ENCODE data around the gene NDUFS8.

Gene NDUFS8

DNA sequence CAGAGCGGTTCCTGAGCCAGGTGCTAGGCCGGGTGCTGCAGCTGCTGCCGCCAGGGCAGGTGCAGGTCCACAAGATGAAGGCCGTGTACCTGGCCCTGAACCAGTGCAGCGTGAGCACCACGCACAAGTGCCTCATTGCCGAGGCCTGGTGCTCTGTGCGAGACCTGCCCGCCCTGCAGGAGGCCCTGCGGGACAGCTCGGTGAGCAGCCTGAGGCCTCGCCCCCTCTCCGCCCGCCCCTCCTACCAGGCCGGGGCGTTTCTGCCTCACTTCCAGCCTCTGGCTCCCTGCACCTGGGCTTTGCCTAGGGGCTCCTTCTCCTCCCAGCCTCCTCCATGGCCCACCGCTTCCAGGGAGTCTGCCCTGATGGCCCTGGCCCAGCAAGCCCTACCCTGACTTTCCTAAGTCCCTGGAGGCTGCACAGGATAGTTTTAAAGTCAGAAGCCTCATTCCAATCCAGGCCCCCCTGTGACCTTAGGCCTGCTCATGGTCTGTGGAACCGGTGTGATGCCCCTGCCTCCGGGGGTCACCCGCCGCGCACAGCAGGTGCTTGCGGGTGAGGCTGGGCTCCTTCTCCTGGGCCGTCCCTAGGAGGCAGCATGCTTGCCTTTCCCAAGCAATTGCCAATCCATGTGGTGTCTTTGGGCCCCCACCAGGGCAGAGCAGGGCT lies 13.8 kb downstream of the NDUFS8 start:
- WGBS (ENCODE audit: insufficient coverage): 97% methylated on average over 18 of the region's 24 CpGs
- no peaks in the 10 kb centered on the region for H3K27me3 ChIP-seq (replicated peaks in 2 of 5; ENCODE audit: control insufficient read depth in 4 of 5, insufficient read depth in 5 of 5, low read length in 4 of 5)
- POLR2A ChIA-PET: interaction anchor here (1.1 kb wide), 1 partner anchor 12 kb away, joined by 3 read pairs; no protein-coding TSS in a partner anchor
- no peaks in the 10 kb centered on the region for H3K9me3 ChIP-seq (ENCODE audit: control extremely low read depth in 1 of 5, control insufficient read depth in 4 of 5, insufficient read depth in 2 of 5, low read depth in 1 of 5, low read length in 4 of 5)
- H3K36me3 ChIP-seq (ENCODE audit: control insufficient read depth in 4 of 4, insufficient read depth in 4 of 4, low read length in 3 of 4): peaks cover 2 to 75% (median 36%) of the 10 kb centered on the region in 4 experiments
- DNase-seq: no peak
- H3K4me1 ChIP-seq (ENCODE audit: control extremely low read depth in 1 of 4, control insufficient read depth in 4 of 4, insufficient read depth in 4 of 4, low read length in 3 of 4): peaks cover 2 to 25% (median 24%) of the 10 kb centered on the region in 4 experiments
- CTCF ChIA-PET: interaction anchor here (4.8 kb wide), 1 partner anchor 35 kb away, joined by 25 read pairs; the partner anchor contains the start of gene ALDH3B1
- no peak overlapping the region for H3K27ac ChIP-seq (ENCODE audit: insufficient read depth in 1 of 2, low read depth in 1 of 2, low read length in 2 of 2, poor library complexity in 1 of 2, severe bottlenecking in 2 of 2)
- no peak overlapping the region for H3K4me3 ChIP-seq (ENCODE audit: control insufficient read depth in 1 of 7, extremely low read depth in 1 of 7, insufficient read depth in 4 of 7, low read depth in 2 of 7, low read length in 6 of 7)

DNA sequence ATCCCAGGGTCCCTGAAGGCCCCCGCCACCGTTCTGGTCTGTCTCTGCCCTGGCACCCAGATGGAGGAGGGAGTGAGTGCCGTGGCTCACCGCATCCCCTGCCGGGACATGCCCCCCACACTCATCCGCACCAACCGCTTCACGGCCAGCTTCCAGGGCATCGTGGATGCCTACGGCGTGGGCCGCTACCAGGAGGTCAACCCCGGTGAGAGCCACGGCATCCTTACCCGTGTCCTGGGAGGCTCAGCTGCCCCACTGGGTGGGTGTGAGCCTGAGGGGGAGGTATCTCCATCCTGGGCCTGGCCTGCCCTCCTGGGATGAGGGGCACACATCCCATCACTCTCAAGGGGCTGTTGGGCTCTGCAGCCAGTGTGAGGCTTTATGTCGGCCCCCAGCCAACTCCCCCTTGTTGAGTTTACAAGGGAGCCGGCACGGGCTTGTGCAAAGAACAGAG lies 14.4 kb downstream of the NDUFS8 start:
- Histone ChIP-seq H3K9me3 (ENCODE audit: control extremely low read depth in 1 of 5, control insufficient read depth in 4 of 5, insufficient read depth in 2 of 5, low read depth in 1 of 5, low read length in 4 of 5) (no peaks in the 10 kb centered on the region), H3K36me3 (ENCODE audit: control insufficient read depth in 4 of 4, insufficient read depth in 4 of 4, low read length in 3 of 4) (peaks cover 2 to 82% (median 41%) of the 10 kb centered on the region in 4 experiments), H3K4me3 (ENCODE audit: control insufficient read depth in 1 of 7, extremely low read depth in 1 of 7, insufficient read depth in 4 of 7, low read depth in 2 of 7, low read length in 6 of 7) (no peak overlapping the region), H3K4me1 (ENCODE audit: control extremely low read depth in 1 of 4, control insufficient read depth in 4 of 4, insufficient read depth in 4 of 4, low read length in 3 of 4) (peaks cover under 1 to 20% (median 18%) of the 10 kb centered on the region in 4 experiments), H3K27me3 (replicated peaks in 2 of 5; ENCODE audit: control insufficient read depth in 4 of 5, insufficient read depth in 5 of 5, low read length in 4 of 5) (no peaks in the 10 kb centered on the region), H3K27ac (ENCODE audit: insufficient read depth in 1 of 2, low read depth in 1 of 2, low read length in 2 of 2, poor library complexity in 1 of 2, severe bottlenecking in 2 of 2) (no peak overlapping the region)
- ChIA-PET POLR2A (no interaction called here), CTCF (no interaction called here)
- WGBS (ENCODE audit: insufficient coverage): 100% methylated on average over 13 of the region's 18 CpGs
- no peak for DNase-seq

DNA sequence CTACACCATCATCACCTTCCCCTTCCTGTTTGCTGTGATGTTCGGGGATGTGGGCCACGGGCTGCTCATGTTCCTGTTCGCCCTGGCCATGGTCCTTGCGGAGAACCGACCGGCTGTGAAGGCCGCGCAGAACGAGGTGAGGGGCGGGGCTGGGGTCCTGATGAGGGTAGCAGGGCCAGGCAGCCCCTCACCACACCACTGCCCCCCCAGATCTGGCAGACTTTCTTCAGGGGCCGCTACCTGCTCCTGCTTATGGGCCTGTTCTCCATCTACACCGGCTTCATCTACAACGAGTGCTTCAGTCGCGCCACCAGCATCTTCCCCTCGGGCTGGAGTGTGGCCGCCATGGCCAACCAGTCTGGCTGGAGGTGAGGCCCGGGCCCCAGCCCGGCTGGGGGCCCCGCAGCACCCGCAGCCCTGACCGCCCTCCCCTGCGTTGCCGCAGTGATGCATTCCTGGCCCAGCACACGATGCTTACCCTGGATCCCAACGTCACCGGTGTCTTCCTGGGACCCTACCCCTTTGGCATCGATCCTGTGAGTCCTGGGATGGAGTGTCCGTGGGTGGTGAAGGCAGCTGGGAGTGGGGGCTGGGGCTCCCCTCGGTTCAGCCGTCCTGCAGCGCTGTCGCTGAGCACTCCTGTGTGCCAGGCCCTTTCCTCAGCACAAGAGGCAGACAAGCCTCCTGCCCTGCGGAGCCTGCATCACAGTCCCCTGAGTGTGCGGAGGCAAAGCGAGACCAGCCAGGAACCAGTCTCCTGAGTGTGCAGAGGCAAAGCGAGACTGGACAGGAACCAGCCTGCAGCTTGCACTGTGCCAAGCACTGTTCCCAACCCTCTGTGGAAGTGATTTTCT lies 17.2 kb downstream of the NDUFS8 start:
- no peak for DNase-seq
- H3K4me1 ChIP-seq (ENCODE audit: control extremely low read depth in 1 of 4, control insufficient read depth in 4 of 4, insufficient read depth in 4 of 4, low read length in 3 of 4): no peaks in the 10 kb centered on the region
- H3K4me3 ChIP-seq (ENCODE audit: control insufficient read depth in 1 of 7, extremely low read depth in 1 of 7, insufficient read depth in 4 of 7, low read depth in 2 of 7, low read length in 6 of 7): no peak overlapping the region
- 95% methylated on average over 35 of the region's 37 CpGs for WGBS (ENCODE audit: insufficient coverage)
- H3K36me3 ChIP-seq (ENCODE audit: control insufficient read depth in 4 of 4, insufficient read depth in 4 of 4, low read length in 3 of 4): peaks cover 2 to 93% (median 57%) of the 10 kb centered on the region in 4 experiments
- no peaks in the 10 kb centered on the region for H3K9me3 ChIP-seq (ENCODE audit: control extremely low read depth in 1 of 5, control insufficient read depth in 4 of 5, insufficient read depth in 2 of 5, low read depth in 1 of 5, low read length in 4 of 5)
- no peak overlapping the region for H3K27ac ChIP-seq (ENCODE audit: insufficient read depth in 1 of 2, low read depth in 1 of 2, low read length in 2 of 2, poor library complexity in 1 of 2, severe bottlenecking in 2 of 2)
- CTCF ChIA-PET: interaction anchor here (0.6 kb wide), 1 partner anchor 28 kb away, joined by 3 read pairs; no protein-coding TSS in a partner anchor
- POLR2A ChIA-PET: interaction anchor here (0.6 kb wide), 1 partner anchor 24 kb away, joined by 3 read pairs; no protein-coding TSS in a partner anchor
- H3K27me3 ChIP-seq (replicated peaks in 2 of 5; ENCODE audit: control insufficient read depth in 4 of 5, insufficient read depth in 5 of 5, low read length in 4 of 5): no peaks in the 10 kb centered on the region

DNA sequence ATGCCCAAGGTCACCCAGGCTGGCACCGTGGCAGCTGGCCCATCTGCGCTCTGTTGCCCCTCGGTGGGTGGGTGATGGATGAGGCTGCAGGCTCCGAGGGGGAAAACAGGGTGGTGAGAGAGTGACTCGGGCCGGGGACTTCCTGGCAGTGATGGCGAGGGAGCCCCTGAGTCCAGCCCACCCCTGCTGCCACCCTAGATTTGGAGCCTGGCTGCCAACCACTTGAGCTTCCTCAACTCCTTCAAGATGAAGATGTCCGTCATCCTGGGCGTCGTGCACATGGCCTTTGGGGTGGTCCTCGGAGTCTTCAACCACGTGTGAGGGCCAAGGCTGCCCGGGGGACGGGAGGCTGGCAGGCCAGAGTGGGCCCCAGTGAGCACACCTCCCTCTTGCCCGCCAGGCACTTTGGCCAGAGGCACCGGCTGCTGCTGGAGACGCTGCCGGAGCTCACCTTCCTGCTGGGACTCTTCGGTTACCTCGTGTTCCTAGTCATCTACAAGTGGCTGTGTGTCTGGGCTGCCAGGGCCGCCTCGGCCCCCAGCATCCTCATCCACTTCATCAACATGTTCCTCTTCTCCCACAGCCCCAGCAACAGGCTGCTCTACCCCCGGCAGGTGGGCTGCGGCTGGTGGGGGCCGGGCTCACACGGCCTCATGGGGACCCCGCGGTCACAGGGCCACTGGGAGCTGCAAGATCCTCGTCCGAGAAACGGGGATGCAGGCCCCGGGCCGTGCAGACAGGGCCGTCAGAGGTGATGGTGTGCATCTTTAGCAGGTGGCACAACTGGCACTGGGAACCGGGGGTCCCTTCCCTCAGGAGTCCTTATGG lies 18.4 kb downstream of the NDUFS8 start:
- peaks cover 2 to 93% (median 55%) of the 10 kb centered on the region in 4 experiments for H3K36me3 ChIP-seq (ENCODE audit: control insufficient read depth in 4 of 4, insufficient read depth in 4 of 4, low read length in 3 of 4)
- no peaks in the 10 kb centered on the region for H3K27me3 ChIP-seq (replicated peaks in 2 of 5; ENCODE audit: control insufficient read depth in 4 of 5, insufficient read depth in 5 of 5, low read length in 4 of 5)
- ChIA-PET POLR2A (no interaction called here), CTCF (no interaction called here)
- DNase-seq: no peak
- no peaks in the 10 kb centered on the region for H3K4me1 ChIP-seq (ENCODE audit: control extremely low read depth in 1 of 4, control insufficient read depth in 4 of 4, insufficient read depth in 4 of 4, low read length in 3 of 4)
- 99% methylated on average over 30 of the region's 35 CpGs for WGBS (ENCODE audit: insufficient coverage)
- H3K9me3 ChIP-seq (ENCODE audit: control extremely low read depth in 1 of 5, control insufficient read depth in 4 of 5, insufficient read depth in 2 of 5, low read depth in 1 of 5, low read length in 4 of 5): no peaks in the 10 kb centered on the region
- no peak overlapping the region for H3K4me3 ChIP-seq (ENCODE audit: control insufficient read depth in 1 of 7, extremely low read depth in 1 of 7, insufficient read depth in 4 of 7, low read depth in 2 of 7, low read length in 6 of 7)
- H3K27ac ChIP-seq (ENCODE audit: insufficient read depth in 1 of 2, low read depth in 1 of 2, low read length in 2 of 2, poor library complexity in 1 of 2, severe bottlenecking in 2 of 2): no peak overlapping the region

DNA sequence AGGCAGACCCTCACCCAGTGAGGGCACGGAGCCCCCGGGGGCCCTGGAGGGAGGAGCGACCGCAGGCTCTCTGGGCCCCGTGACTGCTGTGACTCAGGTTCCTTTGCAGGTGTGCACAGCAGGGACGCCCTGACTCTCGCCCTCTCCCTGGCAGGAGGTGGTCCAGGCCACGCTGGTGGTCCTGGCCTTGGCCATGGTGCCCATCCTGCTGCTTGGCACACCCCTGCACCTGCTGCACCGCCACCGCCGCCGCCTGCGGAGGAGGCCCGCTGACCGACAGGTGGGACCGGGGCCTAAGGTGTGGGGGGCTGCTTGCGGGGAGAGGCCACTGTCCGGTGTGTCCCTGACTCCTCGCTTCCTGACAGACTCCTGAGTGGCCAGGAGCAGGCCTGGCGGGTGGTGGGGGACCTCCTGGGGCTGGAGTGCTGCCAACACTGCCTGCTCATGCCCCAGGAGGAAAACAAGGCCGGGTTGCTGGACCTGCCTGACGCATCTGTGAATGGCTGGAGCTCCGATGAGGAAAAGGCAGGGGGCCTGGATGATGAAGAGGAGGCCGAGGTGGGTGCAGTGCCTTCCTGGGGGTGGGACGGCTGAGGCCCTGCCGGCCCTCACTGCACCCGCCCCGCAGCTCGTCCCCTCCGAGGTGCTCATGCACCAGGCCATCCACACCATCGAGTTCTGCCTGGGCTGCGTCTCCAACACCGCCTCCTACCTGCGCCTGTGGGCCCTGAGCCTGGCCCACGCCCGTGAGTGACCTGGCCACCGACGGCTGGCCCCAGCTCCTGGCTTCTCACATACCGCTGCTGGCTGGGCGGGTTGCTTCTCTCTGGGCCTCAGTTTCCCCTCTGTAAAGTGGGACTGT lies 19.3 kb downstream of the NDUFS8 start:
- no peaks in the 10 kb centered on the region for H3K9me3 ChIP-seq (ENCODE audit: control extremely low read depth in 1 of 5, control insufficient read depth in 4 of 5, insufficient read depth in 2 of 5, low read depth in 1 of 5, low read length in 4 of 5)
- ChIA-PET CTCF (no interaction called here), POLR2A (no interaction called here)
- peaks cover 0 to 89% (median 48%) of the 10 kb centered on the region in 4 experiments for H3K36me3 ChIP-seq (ENCODE audit: control insufficient read depth in 4 of 4, insufficient read depth in 4 of 4, low read length in 3 of 4)
- no peak overlapping the region for H3K4me3 ChIP-seq (ENCODE audit: control insufficient read depth in 1 of 7, extremely low read depth in 1 of 7, insufficient read depth in 4 of 7, low read depth in 2 of 7, low read length in 6 of 7)
- H3K4me1 ChIP-seq (ENCODE audit: control extremely low read depth in 1 of 4, control insufficient read depth in 4 of 4, insufficient read depth in 4 of 4, low read length in 3 of 4): no peaks in the 10 kb centered on the region
- H3K27ac ChIP-seq (ENCODE audit: insufficient read depth in 1 of 2, low read depth in 1 of 2, low read length in 2 of 2, poor library complexity in 1 of 2, severe bottlenecking in 2 of 2): no peak overlapping the region
- no peaks in the 10 kb centered on the region for H3K27me3 ChIP-seq (replicated peaks in 2 of 5; ENCODE audit: control insufficient read depth in 4 of 5, insufficient read depth in 5 of 5, low read length in 4 of 5)
- no peak for DNase-seq
- WGBS (ENCODE audit: insufficient coverage): 97% methylated on average over 40 of the region's 40 CpGs

DNA sequence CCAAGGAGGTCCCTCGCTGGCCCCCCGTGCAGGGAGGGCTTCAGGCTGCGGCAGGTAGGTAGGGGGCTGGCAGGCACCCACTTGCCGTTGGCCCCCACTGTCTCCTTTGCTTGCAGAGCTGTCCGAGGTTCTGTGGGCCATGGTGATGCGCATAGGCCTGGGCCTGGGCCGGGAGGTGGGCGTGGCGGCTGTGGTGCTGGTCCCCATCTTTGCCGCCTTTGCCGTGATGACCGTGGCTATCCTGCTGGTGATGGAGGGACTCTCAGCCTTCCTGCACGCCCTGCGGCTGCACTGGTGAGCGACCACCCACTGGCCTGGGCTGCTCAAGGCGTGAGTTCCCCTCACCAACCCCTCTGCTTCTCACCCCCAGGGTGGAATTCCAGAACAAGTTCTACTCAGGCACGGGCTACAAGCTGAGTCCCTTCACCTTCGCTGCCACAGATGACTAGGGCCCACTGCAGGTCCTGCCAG lies 19.9 kb downstream of the NDUFS8 start:
- DNase-seq: no peak
- Histone ChIP-seq H3K9me3 (ENCODE audit: control extremely low read depth in 1 of 5, control insufficient read depth in 4 of 5, insufficient read depth in 2 of 5, low read depth in 1 of 5, low read length in 4 of 5) (no peaks in the 10 kb centered on the region), H3K27me3 (replicated peaks in 2 of 5; ENCODE audit: control insufficient read depth in 4 of 5, insufficient read depth in 5 of 5, low read length in 4 of 5) (no peaks in the 10 kb centered on the region), H3K36me3 (ENCODE audit: control insufficient read depth in 4 of 4, insufficient read depth in 4 of 4, low read length in 3 of 4) (peaks cover 0 to 82% (median 44%) of the 10 kb centered on the region in 4 experiments), H3K4me3 (ENCODE audit: control insufficient read depth in 1 of 7, extremely low read depth in 1 of 7, insufficient read depth in 4 of 7, low read depth in 2 of 7, low read length in 6 of 7) (no peak overlapping the region), H3K4me1 (ENCODE audit: control extremely low read depth in 1 of 4, control insufficient read depth in 4 of 4, insufficient read depth in 4 of 4, low read length in 3 of 4) (no peaks in the 10 kb centered on the region), H3K27ac (ENCODE audit: insufficient read depth in 1 of 2, low read depth in 1 of 2, low read length in 2 of 2, poor library complexity in 1 of 2, severe bottlenecking in 2 of 2) (no peak overlapping the region)
- ChIA-PET POLR2A (no interaction called here), CTCF (no interaction called here)
- over 99% methylated on average over 17 of the region's 18 CpGs for WGBS (ENCODE audit: insufficient coverage)

All from common myeloid progenitor, CD34-positive (primary cell).